CD4-positive, alpha-beta memory T cell (primary cell): Measurements from ENCODE around the gene LRRC75B. TPM values are rescaled to one million over a fixed set of nuclear protein-coding genes. Genes with fewer than 3 reads are reported as not detected.
"Not testable (repeated sequence)": the region's sequence is repeated elsewhere in the genome, so short reads cannot be mapped to it uniquely, and the experiment has no call there.

Experiments
- CTCF ChIA-PET: fragments of 350-600 bp; sonication (Branson Sonifier 250); formaldehyde crosslinking; loops from one replicate; lab custom pipeline; 2021; ENCODE audit warnings: inconsistent platforms; ENCODE audit not compliant: partially characterized antibody; lab: Charles Lee
- POLR2A ChIA-PET: fragments of 350-600 bp; sonication (Branson Sonifier 250); formaldehyde crosslinking; loops from one replicate; lab custom pipeline; 2021; ENCODE audit not compliant: partially characterized antibody; lab: Charles Lee
- DNase-seq, 5 donors: peaks; one replicate each; pipeline versions ENCODE4 v3.0.0 to v3.0.0-alpha.2; 2020 to 2022; ENCODE audit warnings: mixed read lengths in 1 of 5
- H3K27ac ChIP-seq: one replicate; pipeline ENCODE4 v1.7.0; 2013; ENCODE audit warnings: low read depth, low read length
- H3K27me3 ChIP-seq: 2 replicates; pipeline ENCODE4 v1.7.0; 2013; ENCODE audit warnings: mild to moderate bottlenecking, low read length, moderate library complexity; ENCODE audit not compliant: insufficient read depth
- H3K36me3 ChIP-seq: 2 replicates; pipeline ENCODE4 v1.7.0; 2013; ENCODE audit warnings: mild to moderate bottlenecking, low read length, moderate library complexity; ENCODE audit not compliant: insufficient read depth
- H3K4me1 ChIP-seq: 2 replicates; pipeline ENCODE4 v1.7.0; 2013; ENCODE audit warnings: mild to moderate bottlenecking, low read length, moderate library complexity; ENCODE audit not compliant: insufficient read depth
- H3K4me3 ChIP-seq, 2 donors: one replicate each; pipeline ENCODE4 v1.7.0; 2013; ENCODE audit warnings: low read length in 2 of 2, mild to moderate bottlenecking in 1 of 2
- H3K9me3 ChIP-seq, 2 donors: one replicate each; pipeline ENCODE4 v1.7.0; 2013; ENCODE audit warnings: low read length in 2 of 2, control low read depth in 1 of 2; ENCODE audit not compliant: control insufficient read depth in 1 of 2
- H3K27ac Mint-ChIP-seq, 7 donors: one replicate each; pipeline ENCODE4 v1.8.0; 2020 to 2021; ENCODE audit warnings: mixed read lengths in 7 of 7, mild to moderate bottlenecking in 6 of 7, inconsistent platforms in 3 of 7, moderate library complexity in 3 of 7
- H3K27me3 Mint-ChIP-seq, 2 donors: one replicate each; pipeline ENCODE4 v1.8.0; 2020 to 2021; ENCODE audit warnings: mixed read lengths in 2 of 2
- H3K36me3 Mint-ChIP-seq, 2 donors: one replicate each; pipeline ENCODE4 v1.8.0; 2020 to 2021; ENCODE audit warnings: mixed read lengths in 2 of 2, inconsistent platforms in 1 of 2, mild to moderate bottlenecking in 1 of 2
- H3K4me1 Mint-ChIP-seq, 4 donors: one replicate each; pipeline ENCODE4 v1.8.0; 2020 to 2021; ENCODE audit warnings: mixed read lengths in 4 of 4, mild to moderate bottlenecking in 1 of 4
- H3K4me3 Mint-ChIP-seq, 8 donors: one replicate each; pipeline ENCODE4 v1.8.0; 2020 to 2021; ENCODE audit warnings: mixed read lengths in 8 of 8, mild to moderate bottlenecking in 7 of 8, moderate library complexity in 6 of 8, inconsistent platforms in 3 of 8
- H3K9me3 Mint-ChIP-seq, 8 donors: one replicate each; pipeline ENCODE4 v1.8.0; 2020 to 2021; ENCODE audit warnings: mixed read lengths in 8 of 8, mild to moderate bottlenecking in 5 of 8, inconsistent platforms in 3 of 8, moderate library complexity in 1 of 8
- intact Hi-C: fragments of 100-400 bp; cut with micrococcal nuclease; formaldehyde crosslinking; loops from one replicate; pipeline ENCODE4 v1.15.1; 2023
- polyA plus RNA-seq, 2 donors: library from polyadenylated mRNA; unstranded; fragments of 300-500 nt; fragmentation: Illumina TruSeq; gene quantifications; one replicate each; pipeline ENCODE4 v1.2.3, GENCODE V29; 2021
- total RNA-seq, 2 experiments: library from RNA; stranded (reverse); gene quantifications; one replicate each; pipeline ENCODE4 v1.2.3, GENCODE V29; 2021

Gene LRRC75B
- total and polyA plus RNA-seq, 4 experiments from 2014 or later = 0.19 to 0.40 TPM; not detected in 2

- CTCF ChIA-PET = no interaction called here
- H3K4me3 Mint-ChIP-seq = no peak overlapping the region
Observed at GRCh38 chr22:24594569-24595120, 1.8 kb upstream of the LRRC75B start.

GRCh38 chr22:24593836-24594568, 1.1 kb upstream of the LRRC75B start:
- H3K4me1 Mint-ChIP-seq = peaks cover 0 to 6% (median 2%) of the 10 kb centered on the region in 4 donors
- no peak for DNase-seq
- peak overlapping the region in 5 of 8 donors; percentile 10 to 59 (median 29) for H3K4me3 Mint-ChIP-seq
- H3K36me3 Mint-ChIP-seq = no peaks in the 10 kb centered on the region
- H3K27me3 Mint-ChIP-seq = no peaks in the 10 kb centered on the region
- no peaks in the 10 kb centered on the region for H3K36me3 ChIP-seq
- POLR2A ChIA-PET = no interaction called here
- H3K4me1 ChIP-seq = peaks cover 4% of the 10 kb centered on the region
- H3K27ac ChIP-seq = no peak overlapping the region
- H3K4me3 ChIP-seq = no peak overlapping the region
- CTCF ChIA-PET = no interaction called here
- no peaks in the 10 kb centered on the region for H3K9me3 Mint-ChIP-seq
- H3K9me3 ChIP-seq = no peaks in the 10 kb centered on the region
- H3K27ac Mint-ChIP-seq = no peak overlapping the region
- H3K27me3 ChIP-seq = no peaks in the 10 kb centered on the region
- intact Hi-C loops = no loop called here

More at GRCh38 chr22:24594569-24595120, 1.8 kb upstream of the LRRC75B start:
- POLR2A ChIA-PET = no interaction called here
- Mint-ChIP-seq H3K27ac (no peak overlapping the region), H3K4me1 (peaks cover 0 to 6% (median 2%) of the 10 kb centered on the region in 4 donors), H3K36me3 (no peaks in the 10 kb centered on the region), H3K9me3 (no peaks in the 10 kb centered on the region), H3K27me3 (no peaks in the 10 kb centered on the region)
- Histone ChIP-seq H3K36me3 (no peaks in the 10 kb centered on the region), H3K4me3 (no peak overlapping the region), H3K4me1 (peaks cover 4% of the 10 kb centered on the region), H3K27me3 (no peaks in the 10 kb centered on the region), H3K9me3 (no peaks in the 10 kb centered on the region), H3K27ac (no peak overlapping the region)
- no peak for DNase-seq
- intact Hi-C loops = no loop called here

GRCh38 chr22:24593559-24593835, 624 bp upstream of the LRRC75B start:
- H3K27ac Mint-ChIP-seq, intact Hi-C loops, H3K4me1 ChIP-seq, H3K9me3 Mint-ChIP-seq, H3K36me3 Mint-ChIP-seq, H3K27me3 Mint-ChIP-seq, H3K9me3 ChIP-seq, H3K4me3 ChIP-seq, H3K4me1 Mint-ChIP-seq, H3K27me3 ChIP-seq, H3K27ac ChIP-seq, H3K36me3 ChIP-seq, CTCF ChIA-PET, POLR2A ChIA-PET, DNase-seq: not testable (repeated sequence)
- H3K4me3 Mint-ChIP-seq = peak overlapping the region in 6 of 8 donors; percentile 9 to 62 (median 54)

GRCh38 chr22:24592058-24592850, 619 bp downstream of the LRRC75B start:
- Mint-ChIP-seq H3K36me3 (no peaks in the 10 kb centered on the region), H3K9me3 (no peaks in the 10 kb centered on the region), H3K27ac (peak overlapping the region in 2 of 7 donors; percentile 57 to 74), H3K4me3 (peak overlapping the region; percentile 82 to 90 (median 85)), H3K4me1 (peaks cover 0 to 6% (median 2%) of the 10 kb centered on the region in 4 donors), H3K27me3 (no peaks in the 10 kb centered on the region)
- Histone ChIP-seq H3K4me3 (no peak overlapping the region), H3K27ac (no peak overlapping the region), H3K4me1 (peaks cover 4% of the 10 kb centered on the region), H3K27me3 (no peaks in the 10 kb centered on the region), H3K36me3 (no peaks in the 10 kb centered on the region), H3K9me3 (no peaks in the 10 kb centered on the region)
- CTCF ChIA-PET = no interaction called here
- POLR2A ChIA-PET = no interaction called here
- intact Hi-C loops = no loop called here
- DNase-seq = no peak

GRCh38 chr22:24591286-24591830, 1.5 kb downstream of the LRRC75B start:
- no peaks in the 10 kb centered on the region for H3K9me3 ChIP-seq
- H3K36me3 ChIP-seq = no peaks in the 10 kb centered on the region
- Mint-ChIP-seq H3K9me3 (no peaks in the 10 kb centered on the region), H3K27ac (no peak overlapping the region), H3K4me1 (peaks cover 0 to 6% (median 2%) of the 10 kb centered on the region in 4 donors), H3K4me3 (no peak overlapping the region), H3K27me3 (no peaks in the 10 kb centered on the region), H3K36me3 (no peaks in the 10 kb centered on the region)
- no peaks in the 10 kb centered on the region for H3K27me3 ChIP-seq
- ChIA-PET CTCF (no interaction called here), POLR2A (no interaction called here)
- H3K4me3 ChIP-seq = no peak overlapping the region
- no peak for DNase-seq
- intact Hi-C loops = no loop called here
- H3K27ac ChIP-seq = no peak overlapping the region
- peaks cover 4% of the 10 kb centered on the region for H3K4me1 ChIP-seq

- no peaks in the 10 kb centered on the region for H3K27me3 ChIP-seq
- Mint-ChIP-seq H3K27ac (no peak overlapping the region), H3K4me1 (peaks cover 0 to 6% (median 2%) of the 10 kb centered on the region in 4 donors), H3K36me3 (no peaks in the 10 kb centered on the region), H3K27me3 (no peaks in the 10 kb centered on the region), H3K9me3 (no peaks in the 10 kb centered on the region), H3K4me3 (peak overlapping the region in 1 of 8 donors; percentile 27)
- no peaks in the 10 kb centered on the region for H3K9me3 ChIP-seq
- H3K36me3 ChIP-seq = no peaks in the 10 kb centered on the region
- H3K27ac ChIP-seq = no peak overlapping the region
- peaks cover 4% of the 10 kb centered on the region for H3K4me1 ChIP-seq
- ChIA-PET CTCF (no interaction called here), POLR2A (no interaction called here)
- no peak overlapping the region for H3K4me3 ChIP-seq
- intact Hi-C loops = no loop called here
- no peak for DNase-seq
Observed at GRCh38 chr22:24590596-24591173, 2.2 kb downstream of the LRRC75B start.

GRCh38 chr22:24589518-24590030, 3.3 kb downstream of the LRRC75B start:
- no peak overlapping the region for H3K27ac ChIP-seq
- no peaks in the 10 kb centered on the region for H3K9me3 ChIP-seq
- Mint-ChIP-seq H3K4me1 (peaks cover 0 to 6% (median 2%) of the 10 kb centered on the region in 4 donors), H3K27ac (no peak overlapping the region), H3K9me3 (no peaks in the 10 kb centered on the region), H3K4me3 (no peak overlapping the region), H3K36me3 (no peaks in the 10 kb centered on the region), H3K27me3 (no peaks in the 10 kb centered on the region)
- CTCF ChIA-PET = no interaction called here
- intact Hi-C loops = no loop called here
- H3K27me3 ChIP-seq = no peaks in the 10 kb centered on the region
- DNase-seq = no peak
- no peak overlapping the region for H3K4me3 ChIP-seq
- H3K36me3 ChIP-seq = no peaks in the 10 kb centered on the region
- POLR2A ChIA-PET = no interaction called here
- peaks cover 4% of the 10 kb centered on the region for H3K4me1 ChIP-seq
